HEK293 (cell line): Measurements from ENCODE around the gene NHERF2.

Experiments used
- PRDM1 ChIP-seq: fragments of 450-650 bp; formaldehyde crosslinking; IDR thresholded peaks from 2 replicates; pipeline ENCODE4; 2016; ENCODE audit warnings: missing biosample characterization, missing genetic modification characterization
- REPIN1 ChIP-seq: fragments of 450-650 bp; formaldehyde crosslinking; IDR thresholded peaks from 2 replicates; pipeline ENCODE4 v1.5.1; 2017; ENCODE audit warnings: missing biosample characterization, missing genetic modification characterization, low read depth
- TCF7L2 ChIP-seq: IDR thresholded peaks from 2 replicates; pipeline ENCODE4 v1.6.1; 2011; ENCODE audit warnings: low read depth, mild to moderate bottlenecking, inconsistent platforms, low read length, moderate library complexity, borderline replicate concordance
- ZBTB21 ChIP-seq: fragments of 450-650 bp; formaldehyde crosslinking; IDR thresholded peaks from 2 replicates; pipeline ENCODE4 v1.5.1; 2017; ENCODE audit warnings: missing biosample characterization, missing genetic modification characterization
- ZNF202 ChIP-seq: fragments of 450-650 bp; formaldehyde crosslinking; IDR thresholded peaks from 2 replicates; pipeline ENCODE4 v1.5.1; 2016; ENCODE audit warnings: missing biosample characterization, missing genetic modification characterization, borderline replicate concordance
- ZNF24 ChIP-seq: fragments of 450-650 bp; formaldehyde crosslinking; IDR thresholded peaks from 2 replicates; pipeline ENCODE4 v1.5.1; 2016; ENCODE audit warnings: missing biosample characterization, missing genetic modification characterization
- ZNF292 ChIP-seq: fragments of 450-650 bp; formaldehyde crosslinking; IDR thresholded peaks from 2 replicates; pipeline ENCODE4 v1.5.1; 2016; ENCODE audit warnings: low read depth, missing biosample characterization, missing genetic modification characterization, borderline replicate concordance
- ZNF561 ChIP-seq: fragments of 450-650 bp; IDR thresholded peaks from 2 replicates; pipeline ENCODE4 v1.5.1; 2018; ENCODE audit warnings: missing biosample characterization, missing genetic modification characterization, borderline replicate concordance
- ZNF747 ChIP-seq: fragments of 450-650 bp; formaldehyde crosslinking; IDR thresholded peaks from 2 replicates; pipeline ENCODE4 v1.5.1; 2016; ENCODE audit warnings: missing biosample characterization, missing genetic modification characterization
- TF ChIP-seq, protein P1 (sequence below): fragments of 450-650 bp; formaldehyde crosslinking; IDR thresholded peaks from 2 replicates; pipeline ENCODE4 v1.5.1; 2016; ENCODE audit warnings: missing biosample characterization, missing genetic modification characterization
- TF ChIP-seq, protein P2 (sequence below): fragments of 450-650 bp; formaldehyde crosslinking; IDR thresholded peaks from 2 replicates; pipeline ENCODE4 v1.5.1; 2016; ENCODE audit warnings: missing biosample characterization, missing genetic modification characterization
- TF ChIP-seq, protein P3 (sequence below): fragments of 450-650 bp; formaldehyde crosslinking; IDR thresholded peaks from 2 replicates; pipeline ENCODE4 v1.5.1; 2016; ENCODE audit warnings: missing biosample characterization, missing genetic modification characterization
- TF ChIP-seq, protein P4 (sequence below): fragments of 450-650 bp; formaldehyde crosslinking; IDR thresholded peaks from 2 replicates; pipeline ENCODE4 v1.5.1; 2016; ENCODE audit warnings: missing biosample characterization, missing genetic modification characterization

DNA sequence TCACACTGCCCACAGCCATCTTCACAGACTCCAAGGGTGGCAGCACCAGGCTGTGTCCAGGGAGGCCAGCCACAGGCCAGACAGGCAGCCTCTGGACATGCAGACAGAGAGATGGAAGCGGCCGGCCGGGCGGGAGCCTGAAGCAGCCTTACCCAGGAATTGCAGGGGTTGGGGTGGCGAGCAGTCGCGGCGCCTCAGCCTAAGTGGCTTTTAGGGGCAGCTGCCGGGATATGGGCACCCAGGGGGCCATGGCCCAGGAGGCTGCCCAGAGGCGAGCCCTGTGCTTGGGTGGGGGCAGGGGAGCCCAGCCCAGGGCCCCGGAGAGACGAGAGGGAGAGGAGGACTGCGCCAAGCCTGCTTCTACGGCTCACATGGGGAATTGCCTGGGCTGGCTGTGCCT, 1.5 kb upstream of the NHERF2 start:
- TF ChIP-seq, protein P1, sequence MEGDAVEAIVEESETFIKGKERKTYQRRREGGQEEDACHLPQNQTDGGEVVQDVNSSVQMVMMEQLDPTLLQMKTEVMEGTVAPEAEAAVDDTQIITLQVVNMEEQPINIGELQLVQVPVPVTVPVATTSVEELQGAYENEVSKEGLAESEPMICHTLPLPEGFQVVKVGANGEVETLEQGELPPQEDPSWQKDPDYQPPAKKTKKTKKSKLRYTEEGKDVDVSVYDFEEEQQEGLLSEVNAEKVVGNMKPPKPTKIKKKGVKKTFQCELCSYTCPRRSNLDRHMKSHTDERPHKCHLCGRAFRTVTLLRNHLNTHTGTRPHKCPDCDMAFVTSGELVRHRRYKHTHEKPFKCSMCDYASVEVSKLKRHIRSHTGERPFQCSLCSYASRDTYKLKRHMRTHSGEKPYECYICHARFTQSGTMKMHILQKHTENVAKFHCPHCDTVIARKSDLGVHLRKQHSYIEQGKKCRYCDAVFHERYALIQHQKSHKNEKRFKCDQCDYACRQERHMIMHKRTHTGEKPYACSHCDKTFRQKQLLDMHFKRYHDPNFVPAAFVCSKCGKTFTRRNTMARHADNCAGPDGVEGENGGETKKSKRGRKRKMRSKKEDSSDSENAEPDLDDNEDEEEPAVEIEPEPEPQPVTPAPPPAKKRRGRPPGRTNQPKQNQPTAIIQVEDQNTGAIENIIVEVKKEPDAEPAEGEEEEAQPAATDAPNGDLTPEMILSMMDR (tag by site-specific recombination): no peak
- no peak for TF ChIP-seq ZNF202 (tag by site-specific recombination)
- no peak for TF ChIP-seq ZNF24
- TF ChIP-seq, protein P2, sequence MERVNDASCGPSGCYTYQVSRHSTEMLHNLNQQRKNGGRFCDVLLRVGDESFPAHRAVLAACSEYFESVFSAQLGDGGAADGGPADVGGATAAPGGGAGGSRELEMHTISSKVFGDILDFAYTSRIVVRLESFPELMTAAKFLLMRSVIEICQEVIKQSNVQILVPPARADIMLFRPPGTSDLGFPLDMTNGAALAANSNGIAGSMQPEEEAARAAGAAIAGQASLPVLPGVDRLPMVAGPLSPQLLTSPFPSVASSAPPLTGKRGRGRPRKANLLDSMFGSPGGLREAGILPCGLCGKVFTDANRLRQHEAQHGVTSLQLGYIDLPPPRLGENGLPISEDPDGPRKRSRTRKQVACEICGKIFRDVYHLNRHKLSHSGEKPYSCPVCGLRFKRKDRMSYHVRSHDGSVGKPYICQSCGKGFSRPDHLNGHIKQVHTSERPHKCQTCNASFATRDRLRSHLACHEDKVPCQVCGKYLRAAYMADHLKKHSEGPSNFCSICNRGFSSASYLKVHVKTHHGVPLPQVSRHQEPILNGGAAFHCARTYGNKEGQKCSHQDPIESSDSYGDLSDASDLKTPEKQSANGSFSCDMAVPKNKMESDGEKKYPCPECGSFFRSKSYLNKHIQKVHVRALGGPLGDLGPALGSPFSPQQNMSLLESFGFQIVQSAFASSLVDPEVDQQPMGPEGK (tag by site-specific recombination): no peak
- TF ChIP-seq ZBTB21 (tag by site-specific recombination): no peak
- TF ChIP-seq, protein P3, sequence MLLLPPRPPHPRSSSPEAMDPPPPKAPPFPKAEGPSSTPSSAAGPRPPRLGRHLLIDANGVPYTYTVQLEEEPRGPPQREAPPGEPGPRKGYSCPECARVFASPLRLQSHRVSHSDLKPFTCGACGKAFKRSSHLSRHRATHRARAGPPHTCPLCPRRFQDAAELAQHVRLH (tag by site-specific recombination): no peak
- TF ChIP-seq TCF7L2: no peak
- TF ChIP-seq, protein P4, sequence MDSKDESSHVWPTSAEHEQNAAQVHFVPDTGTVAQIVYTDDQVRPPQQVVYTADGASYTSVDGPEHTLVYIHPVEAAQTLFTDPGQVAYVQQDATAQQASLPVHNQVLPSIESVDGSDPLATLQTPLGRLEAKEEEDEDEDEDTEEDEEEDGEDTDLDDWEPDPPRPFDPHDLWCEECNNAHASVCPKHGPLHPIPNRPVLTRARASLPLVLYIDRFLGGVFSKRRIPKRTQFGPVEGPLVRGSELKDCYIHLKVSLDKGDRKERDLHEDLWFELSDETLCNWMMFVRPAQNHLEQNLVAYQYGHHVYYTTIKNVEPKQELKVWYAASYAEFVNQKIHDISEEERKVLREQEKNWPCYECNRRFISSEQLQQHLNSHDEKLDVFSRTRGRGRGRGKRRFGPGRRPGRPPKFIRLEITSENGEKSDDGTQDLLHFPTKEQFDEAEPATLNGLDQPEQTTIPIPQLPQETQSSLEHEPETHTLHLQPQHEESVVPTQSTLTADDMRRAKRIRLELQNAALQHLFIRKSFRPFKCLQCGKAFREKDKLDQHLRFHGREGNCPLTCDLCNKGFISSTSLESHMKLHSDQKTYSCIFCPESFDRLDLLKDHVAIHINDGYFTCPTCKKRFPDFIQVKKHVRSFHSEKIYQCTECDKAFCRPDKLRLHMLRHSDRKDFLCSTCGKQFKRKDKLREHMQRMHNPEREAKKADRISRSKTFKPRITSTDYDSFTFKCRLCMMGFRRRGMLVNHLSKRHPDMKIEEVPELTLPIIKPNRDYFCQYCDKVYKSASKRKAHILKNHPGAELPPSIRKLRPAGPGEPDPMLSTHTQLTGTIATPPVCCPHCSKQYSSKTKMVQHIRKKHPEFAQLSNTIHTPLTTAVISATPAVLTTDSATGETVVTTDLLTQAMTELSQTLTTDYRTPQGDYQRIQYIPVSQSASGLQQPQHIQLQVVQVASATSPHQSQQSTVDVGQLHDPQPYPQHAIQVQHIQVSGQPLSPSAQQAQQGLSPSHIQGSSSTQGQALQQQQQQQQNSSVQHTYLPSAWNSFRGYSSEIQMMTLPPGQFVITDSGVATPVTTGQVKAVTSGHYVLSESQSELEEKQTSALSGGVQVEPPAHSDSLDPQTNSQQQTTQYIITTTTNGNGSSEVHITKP: no peak
- TF ChIP-seq ZNF747 (tag by site-specific recombination): no peak
- TF ChIP-seq ZNF561: no peak
- TF ChIP-seq PRDM1 (tag by site-specific recombination): no peak
- no peak for TF ChIP-seq ZNF292
- TF ChIP-seq REPIN1 (tag by site-specific recombination): no peak
